Smooth muscle cell of the brain vasculature (primary cell): Measurements from ENCODE around the gene C3orf22.

ENCODE experiments used
- DNase-seq: peaks from one replicate; pipeline ENCODE4 v3.0.0-alpha.2; 2012; ENCODE audit warnings: low read depth, low spot score

Gene C3orf22

DNA sequence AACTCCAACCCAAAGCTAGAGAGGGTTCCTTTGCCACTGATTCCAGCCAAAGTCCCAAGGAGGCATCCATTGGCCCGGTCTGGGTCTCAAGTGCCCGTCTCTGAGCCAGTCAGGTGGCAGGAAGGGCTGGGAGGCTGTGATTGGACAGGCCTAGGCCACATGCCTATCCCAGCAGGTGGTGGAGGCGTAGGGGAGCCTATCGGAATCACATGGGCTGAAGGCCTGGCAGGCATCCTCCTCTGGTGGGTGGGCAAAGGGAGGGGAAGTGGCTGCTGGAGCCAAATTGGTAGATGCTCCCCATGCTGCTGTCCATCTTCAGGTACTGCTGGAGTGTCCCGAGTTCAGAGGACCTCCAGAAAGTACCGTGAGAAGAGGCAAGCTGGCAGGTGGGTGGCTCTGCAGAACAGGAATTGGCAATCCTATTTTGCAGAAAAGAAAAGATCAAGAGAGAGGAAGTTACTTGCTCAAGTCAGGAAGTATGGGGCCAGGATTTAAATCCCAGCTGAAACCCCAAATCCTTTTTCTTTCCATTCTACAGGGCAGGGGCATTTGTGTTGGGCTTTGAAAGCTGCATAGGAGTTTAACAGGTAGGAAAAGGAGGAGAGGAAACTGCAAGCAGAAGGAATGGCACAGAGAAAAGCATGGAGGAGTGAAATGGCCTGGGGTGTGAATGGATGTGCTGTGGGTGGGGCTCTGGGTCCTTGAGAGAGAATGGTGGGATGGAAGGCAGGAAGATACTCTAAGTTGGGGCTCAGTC lies 31.1 kb downstream of the C3orf22 start:
- no peak for DNase-seq

GRCh38 chr3:126527006-126527405 lies 31.7 kb downstream of the C3orf22 start:
- no peak for DNase-seq

DNA sequence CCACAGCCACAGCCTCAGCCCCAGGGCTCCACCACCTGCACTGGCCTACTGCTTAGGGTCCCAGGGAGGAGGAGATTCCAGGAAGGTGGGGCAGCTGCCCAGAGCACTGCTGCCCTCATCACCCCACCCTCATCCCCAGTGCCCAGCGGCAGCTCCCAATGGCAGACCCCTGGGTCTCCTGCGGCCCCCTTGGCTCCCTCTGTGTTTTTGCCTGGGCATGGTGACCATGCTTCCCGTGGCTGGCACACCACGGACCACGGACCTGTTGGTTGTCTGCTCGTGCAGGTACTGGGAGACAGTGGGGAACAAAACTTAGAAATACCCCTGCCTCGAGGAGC lies 32.1 kb downstream of the C3orf22 start:
- DNase-seq, result no peak

- DNase-seq, result no peak
Observed at GRCh38 chr3:126525853-126526667, 32.7 kb downstream of the C3orf22 start.

DNA sequence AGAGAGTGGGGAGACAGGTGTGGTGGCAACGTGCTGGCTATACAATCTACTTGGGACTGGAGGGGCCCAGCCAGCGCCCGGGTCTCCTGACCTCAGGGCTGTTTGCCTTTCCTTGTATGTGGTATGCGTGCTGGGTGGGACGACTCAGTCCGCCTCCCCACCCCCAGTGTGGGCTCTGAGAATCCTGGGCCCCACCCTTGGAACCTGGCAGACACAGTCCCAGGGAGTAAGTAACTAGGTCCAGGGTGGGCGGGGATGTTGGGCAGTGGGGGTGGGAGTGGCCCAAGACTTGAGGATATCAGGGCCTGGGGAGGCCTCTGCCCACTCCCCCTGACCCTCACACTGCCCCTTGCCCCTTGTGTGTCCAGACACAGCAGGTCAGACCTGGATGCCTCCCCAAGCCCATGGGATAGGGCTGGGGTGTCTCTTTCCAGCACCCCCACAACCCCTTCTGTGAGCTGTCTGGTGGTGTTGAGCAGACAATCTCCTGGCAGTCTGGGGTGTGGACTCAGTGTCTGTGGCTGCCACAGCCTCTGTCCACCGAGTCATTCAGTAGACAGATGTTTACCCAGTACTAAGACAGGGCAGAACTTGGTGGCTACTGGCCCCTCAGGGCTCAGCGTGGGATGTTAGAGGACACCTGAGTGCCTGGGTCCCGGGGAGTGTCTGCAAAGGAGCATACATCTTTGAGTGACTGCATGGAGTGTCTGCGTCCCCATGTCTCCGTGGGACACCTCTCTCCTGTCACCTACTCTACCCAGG lies 33.5 kb downstream of the C3orf22 start:
- DNase-seq, result no peak

GRCh38 chr3:126524429-126524988 lies 34.2 kb downstream of the C3orf22 start:
- DNase-seq, result no peak

DNA sequence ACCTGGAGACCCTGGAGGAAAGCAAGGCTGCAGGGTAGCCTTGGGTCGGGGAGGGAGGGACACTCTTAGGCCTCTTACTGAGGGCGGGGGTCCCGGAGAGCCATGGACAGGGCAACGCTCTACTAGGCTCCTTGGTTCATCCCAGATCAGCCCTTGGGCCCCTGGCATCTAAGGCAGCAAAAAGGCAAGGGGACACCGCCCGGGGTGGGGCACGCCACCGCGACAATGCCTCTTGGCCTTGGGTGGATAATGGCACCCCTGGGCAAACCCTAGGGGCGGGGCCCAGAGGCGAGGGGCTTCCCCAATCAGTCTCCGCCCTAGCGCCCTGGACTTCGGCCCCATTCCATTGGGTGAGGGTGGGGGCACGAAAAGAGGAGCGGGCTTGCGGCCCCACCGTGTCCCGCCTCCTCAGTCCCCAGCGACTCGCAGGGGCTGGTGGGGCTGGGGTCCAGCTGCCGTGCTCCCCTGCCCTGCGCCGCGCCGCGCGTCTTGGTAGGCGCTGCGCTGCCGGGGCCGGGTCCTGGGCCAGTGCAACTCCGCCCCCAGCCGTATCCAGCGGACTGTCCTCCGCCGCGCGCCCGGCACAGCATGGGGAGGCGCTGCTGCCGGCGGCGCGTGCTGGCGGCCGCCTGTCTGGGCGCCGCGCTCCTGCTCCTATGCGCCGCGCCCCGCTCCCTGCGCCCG lies 34.8 kb downstream of the C3orf22 start, which contains the start of gene CHST13:
Gene CHST13 (plus strand): TSS at position 411 of the 684 bp plus-strand sequence. CDS start 178 bp downstream, at position 589.
- DNase-seq, result no peak

- DNase-seq, result peak; percentile 7
Observed at GRCh38 chr3:126522363-126522788, 36.4 kb downstream of the C3orf22 start.

DNA sequence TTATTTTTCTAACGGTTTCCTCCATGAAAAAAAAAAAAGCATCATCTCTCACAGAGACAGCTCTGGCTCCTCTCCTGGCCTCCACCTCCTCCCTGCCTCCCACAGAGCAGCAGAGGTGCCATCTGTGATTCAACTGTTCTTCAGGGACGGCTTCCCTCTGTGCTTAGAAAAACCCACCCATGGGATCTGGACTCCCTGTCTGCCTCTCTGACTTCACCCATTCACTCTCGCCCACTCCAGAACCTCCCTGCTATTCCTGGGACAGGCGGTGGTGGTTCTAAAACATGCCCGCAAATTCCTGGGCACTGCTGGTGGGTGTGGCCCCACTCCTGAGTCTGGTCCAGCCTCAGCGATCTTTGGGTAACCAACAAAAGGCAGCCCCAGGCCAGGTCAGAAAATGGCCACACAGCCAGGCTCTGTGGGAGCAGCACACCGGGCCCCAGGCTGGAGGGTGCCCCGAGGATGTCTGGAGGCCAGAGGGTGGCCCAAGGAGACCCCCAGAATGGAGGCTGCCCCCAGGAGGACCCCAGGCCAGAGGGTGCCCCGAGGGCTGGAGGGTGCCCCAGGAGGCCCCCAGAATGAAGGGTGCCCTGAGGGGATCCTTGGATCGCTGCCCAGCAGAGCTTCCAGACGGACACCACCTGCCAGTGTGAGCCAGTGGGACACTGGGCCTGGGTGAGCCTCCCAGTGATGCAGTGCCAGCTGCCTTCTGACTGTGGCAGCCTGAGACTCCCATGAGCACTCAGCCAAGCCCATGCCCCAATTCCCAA lies 37.4 kb downstream of the C3orf22 start:
- DNase-seq, result no peak

DNA sequence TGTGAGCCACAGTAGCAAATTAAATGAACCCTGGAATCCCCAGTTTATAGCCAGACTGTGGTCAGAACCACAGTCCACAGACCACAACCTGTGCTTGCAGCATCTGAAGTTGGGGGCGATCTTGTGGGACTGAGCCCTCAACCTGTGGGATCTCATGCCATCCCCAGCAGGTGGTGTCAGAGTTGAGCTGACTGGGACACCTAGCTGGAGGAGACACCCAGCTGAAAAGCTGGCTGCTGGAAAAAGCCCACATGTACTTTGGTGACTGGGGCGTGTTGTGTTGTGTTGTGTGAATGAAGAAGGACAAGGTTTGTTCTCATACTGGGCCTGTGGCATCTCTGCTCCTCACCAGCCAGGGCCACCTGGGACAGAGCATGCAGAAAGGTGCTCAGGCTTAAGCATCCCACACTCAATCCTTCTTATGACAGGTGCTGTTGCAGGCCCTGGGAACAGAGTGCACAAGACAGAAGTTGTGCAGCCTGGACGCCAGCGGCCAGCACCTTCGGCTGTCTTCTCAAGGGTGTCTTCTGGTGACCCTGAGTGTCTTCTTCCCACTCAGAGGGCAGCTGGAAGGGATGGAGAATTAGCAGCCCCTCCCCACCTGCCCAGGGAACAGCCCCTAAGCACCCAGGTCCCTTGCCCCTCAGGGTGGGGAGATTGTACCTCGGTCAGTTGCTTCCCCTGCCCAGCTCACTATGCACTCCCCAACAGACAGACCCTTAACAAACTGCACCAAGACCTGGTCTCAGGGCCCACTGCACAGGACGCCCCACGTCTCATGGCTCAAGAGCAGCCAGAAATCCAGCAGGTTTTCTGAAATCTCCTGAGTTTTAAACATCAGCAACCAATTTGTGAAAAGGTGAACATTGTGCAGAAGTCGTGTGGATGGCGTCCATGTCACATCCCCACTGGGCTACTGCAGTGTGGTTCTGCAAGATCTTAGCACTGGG lies 39.0 kb downstream of the C3orf22 start:
- no peak for DNase-seq

DNA sequence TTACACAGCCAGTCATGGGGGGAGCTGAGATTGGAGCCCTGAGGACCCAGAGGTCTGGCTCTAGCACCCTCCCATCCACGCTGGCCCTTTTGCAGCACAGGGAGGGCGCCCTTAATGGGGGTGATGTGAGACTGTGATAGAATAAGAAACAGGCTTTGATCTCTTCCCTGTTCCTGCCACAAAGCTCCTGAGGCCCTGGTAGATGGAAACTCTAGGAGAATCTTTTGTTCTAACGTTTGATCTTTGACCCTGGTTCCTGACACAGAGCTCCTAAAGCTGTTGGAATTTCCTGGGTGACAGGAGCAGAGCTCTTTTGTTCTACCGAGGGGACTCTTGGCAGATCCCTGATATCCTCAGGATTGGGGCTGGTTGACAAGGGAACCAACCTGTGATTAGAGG lies 40.0 kb downstream of the C3orf22 start:
- DNase-seq, result no peak

DNA sequence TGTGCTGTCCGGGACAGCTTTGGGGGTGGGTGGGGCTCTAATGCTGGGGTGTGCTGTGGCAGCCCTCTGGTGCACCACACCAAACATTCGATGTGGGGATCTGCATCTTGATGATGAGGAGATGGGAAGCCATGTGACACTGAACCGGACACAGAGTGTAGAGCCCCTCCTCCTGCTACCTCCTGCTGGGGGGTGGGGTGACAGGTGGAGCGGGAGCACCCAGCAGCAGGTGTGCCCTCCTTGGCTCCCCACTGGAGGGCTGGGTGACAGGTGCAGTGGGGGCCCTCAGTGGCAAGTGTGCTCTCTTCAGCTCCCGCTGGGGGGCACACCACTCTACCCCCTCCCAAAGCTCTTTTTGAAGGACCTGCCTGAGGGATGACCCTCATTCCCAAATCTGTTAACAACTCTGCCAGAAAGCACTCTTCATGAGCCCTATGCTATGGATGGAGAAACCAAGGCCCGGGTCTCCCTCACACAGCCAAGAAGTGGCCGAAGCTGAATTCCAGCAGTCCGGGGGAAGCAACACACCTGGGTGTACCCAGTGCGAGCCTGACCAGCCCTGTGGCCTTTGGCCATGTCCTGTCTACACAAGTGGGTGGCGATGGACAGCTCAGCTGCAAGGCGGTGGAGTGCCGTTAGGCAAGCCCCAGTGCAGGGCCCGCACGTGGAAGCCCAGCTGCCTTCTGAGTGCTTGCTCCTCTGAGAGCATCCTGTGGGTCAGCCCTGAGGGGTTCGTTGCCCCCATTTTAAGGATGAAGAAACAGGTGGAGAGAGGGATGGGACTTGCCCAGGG lies 40.5 kb downstream of the C3orf22 start:
- no peak for DNase-seq

DNA sequence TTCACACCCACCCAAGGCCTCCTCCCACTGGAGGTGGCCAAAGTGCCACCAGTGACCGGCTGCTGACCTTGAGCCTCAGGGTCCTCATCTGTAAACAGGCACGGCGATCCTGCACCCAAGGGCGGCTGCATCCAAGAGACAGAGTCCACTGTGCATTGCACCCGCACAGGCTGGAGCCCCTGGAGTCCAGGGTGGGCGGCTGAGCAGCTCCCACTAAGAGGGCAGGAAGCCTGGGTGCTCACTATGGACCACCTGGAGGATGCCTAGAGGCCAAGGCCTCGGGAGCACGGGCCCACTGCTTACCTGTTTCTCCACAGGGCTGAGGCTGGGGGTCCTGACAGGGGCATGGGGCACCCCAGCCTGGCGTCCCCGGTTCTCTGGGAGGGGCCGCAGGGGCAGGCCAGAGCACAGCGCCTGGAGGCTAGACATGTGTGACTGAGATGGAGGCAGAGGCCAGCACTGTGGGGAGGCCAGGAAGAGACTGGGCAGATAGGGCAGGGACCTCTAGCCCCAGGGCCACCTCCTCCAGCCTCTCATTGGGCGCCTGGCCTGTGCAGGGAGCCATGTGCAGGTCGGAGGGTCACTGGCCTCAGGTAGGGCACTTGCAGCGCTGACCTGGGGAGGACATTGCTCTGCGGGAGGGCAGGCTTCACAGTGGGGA lies 41.3 kb downstream of the C3orf22 start, which contains the start of gene UROC1:
Gene UROC1 (minus strand): TSS at position 483 of the 661 bp plus-strand sequence. CDS start 54 bp downstream, at position 429.
- no peak for DNase-seq

DNA sequence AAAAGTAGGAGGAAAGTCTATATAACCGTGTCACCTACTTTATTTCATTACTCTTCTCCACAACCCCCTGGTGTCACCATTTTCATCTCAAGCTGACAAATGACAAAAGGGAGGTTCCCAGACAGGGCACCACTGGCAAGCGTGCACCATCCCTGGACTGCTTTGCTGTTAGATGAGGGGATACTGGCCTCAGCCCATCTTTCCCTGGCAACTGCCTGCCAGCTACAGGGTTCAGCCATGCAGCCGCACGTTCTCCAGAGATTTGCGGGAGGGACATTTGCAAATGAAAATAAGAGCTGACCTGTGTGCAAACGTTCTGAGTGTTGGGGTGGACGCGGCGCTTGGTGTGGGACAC lies 41.8 kb downstream of the C3orf22 start:
- DNase-seq, result no peak

DNA sequence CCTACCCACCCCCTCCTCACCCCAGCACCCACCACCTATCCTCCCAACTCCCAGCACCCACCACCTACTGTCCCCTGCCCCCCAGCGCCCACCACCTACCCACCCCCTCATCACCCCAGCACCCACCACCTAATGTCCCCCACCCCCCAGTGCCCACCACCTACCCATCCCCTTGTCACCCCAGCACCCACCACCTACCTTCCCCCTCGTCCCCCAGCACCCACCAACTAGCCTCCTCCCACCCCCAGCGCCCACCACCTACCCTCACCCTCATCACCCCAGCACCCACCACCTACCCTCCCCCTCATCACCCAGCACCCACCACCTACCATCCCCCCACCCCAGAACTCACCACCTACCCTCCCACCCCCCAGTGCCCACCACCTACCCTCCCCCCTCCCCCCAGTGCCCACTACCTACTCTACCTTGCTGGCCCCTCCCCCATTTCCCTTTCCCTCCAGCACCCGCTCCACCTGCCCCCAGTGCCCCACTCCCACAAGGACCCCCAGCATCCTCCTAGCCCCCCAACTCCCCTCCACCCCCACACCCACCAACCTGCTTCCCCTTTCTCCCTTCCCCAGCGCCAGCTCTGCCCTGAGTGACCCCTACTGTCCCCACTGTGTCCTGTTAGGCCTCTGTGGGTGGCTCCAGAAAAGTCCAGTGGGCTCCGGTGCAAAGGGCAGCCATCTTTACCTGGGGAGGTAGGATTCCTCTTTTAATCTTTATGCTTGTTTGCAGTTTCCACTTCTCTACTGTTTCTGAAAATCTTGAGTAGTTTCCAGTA lies 42.4 kb downstream of the C3orf22 start:
- DNase-seq, result no peak

DNA sequence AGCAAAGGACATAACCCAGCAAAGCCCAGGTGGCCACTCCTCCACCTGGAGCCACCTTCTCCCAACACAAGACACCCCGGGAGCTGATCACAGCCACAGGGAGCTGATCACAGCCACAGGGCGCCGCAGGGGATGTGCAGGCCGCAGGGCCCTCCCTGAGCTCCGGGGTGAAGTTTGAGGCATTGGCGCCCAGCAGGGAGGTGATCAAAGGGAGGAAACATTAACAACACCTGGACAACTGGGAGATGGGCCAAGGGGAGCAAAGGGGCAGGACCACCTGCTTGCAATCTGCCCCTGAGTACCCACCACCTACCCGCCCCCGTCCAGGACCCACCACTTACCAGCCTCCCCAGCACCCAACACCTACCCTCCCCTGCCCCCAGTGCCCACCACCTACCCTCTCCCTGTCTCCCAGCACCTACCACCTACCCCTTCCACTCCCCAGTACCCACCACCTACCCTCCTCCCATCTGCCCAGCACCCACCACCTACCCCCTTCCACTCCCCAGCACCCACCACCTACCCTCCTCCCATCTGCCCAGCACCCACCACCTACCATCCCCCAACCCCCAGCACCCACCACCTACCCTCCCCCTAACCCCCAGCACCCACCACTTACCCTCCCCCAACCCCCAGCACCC lies 43.5 kb downstream of the C3orf22 start:
- DNase-seq, result no peak

DNA sequence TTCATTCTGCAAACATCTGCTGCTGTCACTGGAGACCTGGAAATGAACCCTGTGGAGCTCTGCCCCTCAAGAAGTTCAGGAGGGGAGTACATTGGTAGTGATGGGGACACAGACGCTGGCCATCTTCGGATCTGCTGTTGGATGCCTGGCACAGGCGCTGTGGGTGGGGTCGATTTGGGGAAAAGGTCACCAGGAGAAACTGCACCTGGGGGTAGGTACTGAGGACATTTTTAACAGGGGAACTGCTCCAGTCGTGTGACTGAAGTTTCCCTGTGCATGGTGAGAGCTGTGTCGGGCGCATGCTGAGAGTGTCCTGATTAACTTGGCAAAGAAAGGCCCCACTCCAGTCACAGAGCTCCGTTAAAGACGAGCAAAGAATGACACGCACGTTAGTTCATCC lies 44.6 kb downstream of the C3orf22 start:
- DNase-seq, result no peak
